Neutrophil (primary cell): Measurements from ENCODE around the gene WDR86.

Experiments used
- H3K27ac ChIP-seq: fragments of 200-600 bp; sonication (generic); 2 replicates; pipeline ENCODE4 v1.5.1; 2016; ENCODE audit warnings: mild to moderate bottlenecking, moderate library complexity
- H3K27me3 ChIP-seq: fragments of 200-600 bp; sonication (generic); 2 replicates; pipeline ENCODE4 v1.6.0; 2016; ENCODE audit warnings: mild to moderate bottlenecking
- H3K36me3 ChIP-seq: fragments of 200-600 bp; sonication (generic); 2 replicates; pipeline ENCODE4 v1.5.1; 2017
- H3K4me1 ChIP-seq, 2 experiments: fragments of 200-600 bp in 1 of 2; sonication (generic) in 1 of 2; 1 replicate in 1 of 2; 2 replicates in 1 of 2; pipeline versions ENCODE4 v1.5.1 to v1.6.1; 2013 to 2016; ENCODE audit warnings: low read depth in 1 of 2, low read length in 1 of 2, mild to moderate bottlenecking in 1 of 2, moderate library complexity in 1 of 2; ENCODE audit not compliant: control insufficient read depth in 1 of 2, insufficient read depth in 1 of 2
- H3K4me3 ChIP-seq, 2 experiments: fragments of 200-600 bp in 1 of 2; sonication (generic) in 1 of 2; 1 replicate in 1 of 2; 2 replicates in 1 of 2; pipeline ENCODE4 v1.5.1; 2013 to 2016; ENCODE audit warnings: low read depth in 1 of 2, low read length in 1 of 2, mild to moderate bottlenecking in 1 of 2, moderate library complexity in 1 of 2
- H3K9me3 ChIP-seq: fragments of 200-600 bp; sonication (generic); 2 replicates; pipeline ENCODE4 v1.5.1; 2016
- CTCF ChIP-seq: fragments of 200-600 bp; sonication (generic); IDR thresholded peaks from 2 replicates; pipeline ENCODE4 v1.5.1; 2016; ENCODE audit warnings: antibody characterized with exemption

The WDR86 gene

GRCh38 chr7:151446412-151446811, 36.6 kb upstream of the WDR86 start:
- Histone ChIP-seq H3K27me3 (peaks cover 42% of the 10 kb centered on the region), H3K4me1 (peaks cover 8 to 9% of the 10 kb centered on the region in 2 experiments), H3K27ac (no peak overlapping the region), H3K36me3 (no peaks in the 10 kb centered on the region), H3K9me3 (no peaks in the 10 kb centered on the region), H3K4me3 (no peak overlapping the region)
- TF ChIP-seq CTCF: no peak

- Histone ChIP-seq H3K4me1 (peaks cover 13% of the 10 kb centered on the region in 2 experiments), H3K36me3 (no peaks in the 10 kb centered on the region), H3K4me3 (no peak overlapping the region), H3K27ac (no peak overlapping the region), H3K27me3 (peaks cover 53% of the 10 kb centered on the region), H3K9me3 (no peaks in the 10 kb centered on the region)
- no peak for TF ChIP-seq CTCF
Measured at GRCh38 chr7:151444632-151445031, 34.8 kb upstream of the WDR86 start.

- no peaks in the 10 kb centered on the region for H3K36me3 ChIP-seq
- peaks cover 53% of the 10 kb centered on the region for H3K27me3 ChIP-seq
- no peak overlapping the region for H3K4me3 ChIP-seq
- peaks cover 6 to 11% of the 10 kb centered on the region in 2 experiments for H3K4me1 ChIP-seq
- no peaks in the 10 kb centered on the region for H3K9me3 ChIP-seq
- no peak overlapping the region for H3K27ac ChIP-seq
- no peak for TF ChIP-seq CTCF
Measured at GRCh38 chr7:151442776-151443496, 33.1 kb upstream of the WDR86 start.

- H3K27ac ChIP-seq: no peak overlapping the region
- no peaks in the 10 kb centered on the region for H3K36me3 ChIP-seq
- H3K4me1 ChIP-seq: peaks cover 6 to 8% of the 10 kb centered on the region in 2 experiments
- H3K4me3 ChIP-seq: no peak overlapping the region
- no peak for TF ChIP-seq CTCF
- H3K27me3 ChIP-seq: peaks cover 47% of the 10 kb centered on the region
- no peaks in the 10 kb centered on the region for H3K9me3 ChIP-seq
Measured at GRCh38 chr7:151440799-151441445, 31.1 kb upstream of the WDR86 start.

GRCh38 chr7:151439855-151440798, 30.3 kb upstream of the WDR86 start, which contains the start of gene CRYGN:
CRYGN (minus strand) TSS chr7:151440141; CDS start chr7:151439917, 224 bp downstream.
- Histone ChIP-seq H3K4me1 (peaks cover 6 to 8% of the 10 kb centered on the region in 2 experiments), H3K36me3 (no peaks in the 10 kb centered on the region), H3K4me3 (no peak within 1 kb of the TSS), H3K27me3 (peaks cover 41% of the 10 kb centered on the region), H3K9me3 (no peaks in the 10 kb centered on the region), H3K27ac (no peak within 1 kb of the TSS)
- no peak for TF ChIP-seq CTCF
